ENCODE data around the gene CACNA1G.

DNA sequence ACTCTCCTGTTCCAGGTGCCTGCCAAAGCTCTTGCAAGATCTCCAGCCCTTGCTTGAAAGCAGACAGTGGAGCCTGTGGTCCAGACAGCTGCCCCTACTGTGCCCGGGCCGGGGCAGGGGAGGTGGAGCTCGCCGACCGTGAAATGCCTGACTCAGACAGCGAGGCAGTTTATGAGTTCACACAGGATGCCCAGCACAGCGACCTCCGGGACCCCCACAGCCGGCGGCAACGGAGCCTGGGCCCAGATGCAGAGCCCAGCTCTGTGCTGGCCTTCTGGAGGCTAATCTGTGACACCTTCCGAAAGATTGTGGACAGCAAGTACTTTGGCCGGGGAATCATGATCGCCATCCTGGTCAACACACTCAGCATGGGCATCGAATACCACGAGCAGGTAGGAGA, 17.7 kb downstream of the CACNA1G start:
- TF ChIP-seq CTCF (IDR thresholded peaks at IDR 0.05): no peak
- TF ChIP-seq POLR2A (IDR thresholded peaks at IDR 0.05): no peak

Data from vagina (tissue), 2 donors.